HG03432 (cell line): ENCODE results near the gene GPR183.

Source experiments
- ATAC-seq: cut with Tn5 transposase; IDR thresholded peaks from one replicate; pipeline ENCODE4 v1.9.1; 2021; ENCODE audit warnings: mild to moderate bottlenecking, moderate library complexity; ENCODE audit not compliant: unreplicated experiment

Gene GPR183, protein sequence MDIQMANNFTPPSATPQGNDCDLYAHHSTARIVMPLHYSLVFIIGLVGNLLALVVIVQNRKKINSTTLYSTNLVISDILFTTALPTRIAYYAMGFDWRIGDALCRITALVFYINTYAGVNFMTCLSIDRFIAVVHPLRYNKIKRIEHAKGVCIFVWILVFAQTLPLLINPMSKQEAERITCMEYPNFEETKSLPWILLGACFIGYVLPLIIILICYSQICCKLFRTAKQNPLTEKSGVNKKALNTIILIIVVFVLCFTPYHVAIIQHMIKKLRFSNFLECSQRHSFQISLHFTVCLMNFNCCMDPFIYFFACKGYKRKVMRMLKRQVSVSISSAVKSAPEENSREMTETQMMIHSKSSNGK

DNA sequence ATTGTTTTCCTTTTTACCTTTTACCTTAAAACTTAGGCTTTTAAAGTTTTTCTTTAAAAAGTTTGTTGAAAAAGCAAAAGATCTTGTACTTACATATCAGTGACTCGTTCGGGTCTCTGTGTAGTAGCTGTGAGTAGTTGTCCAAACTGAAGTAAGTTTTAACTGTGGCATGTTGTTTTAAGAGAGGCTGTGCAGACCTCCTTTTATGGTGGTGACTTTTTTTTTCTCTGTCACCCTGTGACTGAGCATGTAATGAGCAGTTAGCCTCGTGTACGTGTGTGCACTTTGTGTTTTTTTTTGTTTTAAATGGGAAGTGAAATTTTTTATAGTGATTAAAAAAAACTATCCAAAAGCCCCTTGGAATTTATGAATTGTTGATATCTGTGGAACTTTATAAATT is at the start of gene GPR183:
Gene GPR183 (minus strand): TSS at position 153 of the 400 bp plus-strand sequence. CDS start 11,254 bp downstream, outside the sequence.
- ATAC-seq: peak; percentile 68

DNA sequence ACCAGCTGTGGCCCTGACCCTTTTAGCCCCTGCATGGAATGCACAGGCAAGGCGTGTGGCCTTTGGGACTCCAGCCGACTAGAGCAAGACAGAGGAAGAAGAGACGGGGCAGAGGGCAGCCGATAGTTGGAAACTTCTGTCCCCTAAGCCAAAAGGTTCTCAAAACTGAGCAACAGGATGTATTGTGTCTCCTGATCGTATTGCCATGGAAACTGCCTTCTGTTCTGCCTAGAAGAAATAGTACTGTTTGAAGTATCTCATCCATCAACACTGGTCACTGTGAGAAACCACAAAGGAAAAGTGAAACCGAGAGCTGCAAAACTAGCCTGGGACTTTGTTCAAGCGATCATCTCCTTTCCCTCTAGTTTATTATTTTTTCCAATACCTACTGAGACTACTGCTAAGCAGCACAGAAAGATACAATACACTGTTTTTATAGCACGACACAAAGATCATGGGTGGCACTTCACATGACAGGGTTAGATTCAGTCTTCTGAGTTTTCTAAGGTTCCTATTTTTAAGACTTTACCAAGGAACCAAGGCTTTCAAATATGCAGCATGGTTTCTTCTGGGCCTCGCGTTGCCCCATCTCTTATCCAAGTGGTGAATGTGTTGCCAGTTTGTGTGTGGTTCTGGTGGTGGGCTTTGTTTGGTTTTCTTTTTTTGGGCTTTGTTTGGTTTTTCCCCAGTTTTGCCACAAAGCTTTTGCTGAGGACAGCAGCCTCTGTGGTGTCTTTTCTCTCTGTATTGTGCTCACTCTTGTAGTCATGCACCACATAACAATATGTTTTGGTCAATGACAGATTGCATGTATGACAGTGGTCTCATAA is 49.3 kb upstream of the GPR183 start:
- ATAC-seq: peak; percentile 67

DNA sequence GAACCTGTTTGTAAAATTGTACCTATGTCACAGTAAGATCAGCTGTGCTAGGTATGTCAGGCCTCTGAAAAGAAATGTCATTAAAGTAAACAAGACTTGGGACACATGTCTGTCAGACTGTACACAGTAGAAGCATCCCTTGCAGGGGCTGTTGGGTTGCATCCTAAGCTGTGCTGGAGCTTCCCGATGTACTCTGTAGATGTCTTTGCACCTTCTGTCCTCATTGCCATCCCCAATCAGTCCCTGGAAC is 48.7 kb upstream of the GPR183 start:
- no peak for ATAC-seq

DNA sequence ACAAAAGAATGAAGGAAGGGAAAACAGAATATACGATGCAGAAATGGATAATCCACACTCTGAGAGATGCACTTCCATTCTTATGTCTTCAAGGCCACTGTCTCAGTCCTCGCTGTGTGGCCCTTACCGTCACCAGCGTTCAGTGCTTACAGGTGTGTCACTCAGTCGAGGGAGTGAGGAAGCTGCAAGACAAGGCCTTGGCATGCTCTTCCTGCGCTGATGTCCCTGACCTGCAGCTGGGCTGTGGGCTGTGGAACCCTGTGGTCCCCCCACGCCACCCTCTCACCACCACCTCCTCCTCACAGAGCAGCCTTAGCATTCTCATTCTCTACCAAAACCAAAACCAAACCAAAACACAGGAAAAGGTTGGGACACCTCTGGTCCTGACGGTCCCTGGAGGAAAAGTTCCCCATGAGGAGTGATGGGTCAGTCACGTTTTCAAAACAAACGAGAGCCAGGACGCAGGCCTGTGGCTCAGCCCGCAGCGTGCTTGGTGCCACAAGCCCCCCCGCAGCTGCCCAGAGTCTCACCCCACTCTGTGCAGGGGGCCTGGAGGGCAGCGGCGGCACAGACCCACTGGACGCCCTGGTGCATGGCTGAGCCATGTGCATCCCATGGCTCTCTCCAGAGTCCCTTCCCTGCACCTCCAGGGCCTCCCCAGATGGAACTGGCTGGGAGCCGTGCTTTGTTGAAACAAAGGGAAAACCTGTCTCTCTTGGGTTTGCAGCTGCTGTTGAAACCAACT is 48.2 kb upstream of the GPR183 start:
- no peak for ATAC-seq

DNA sequence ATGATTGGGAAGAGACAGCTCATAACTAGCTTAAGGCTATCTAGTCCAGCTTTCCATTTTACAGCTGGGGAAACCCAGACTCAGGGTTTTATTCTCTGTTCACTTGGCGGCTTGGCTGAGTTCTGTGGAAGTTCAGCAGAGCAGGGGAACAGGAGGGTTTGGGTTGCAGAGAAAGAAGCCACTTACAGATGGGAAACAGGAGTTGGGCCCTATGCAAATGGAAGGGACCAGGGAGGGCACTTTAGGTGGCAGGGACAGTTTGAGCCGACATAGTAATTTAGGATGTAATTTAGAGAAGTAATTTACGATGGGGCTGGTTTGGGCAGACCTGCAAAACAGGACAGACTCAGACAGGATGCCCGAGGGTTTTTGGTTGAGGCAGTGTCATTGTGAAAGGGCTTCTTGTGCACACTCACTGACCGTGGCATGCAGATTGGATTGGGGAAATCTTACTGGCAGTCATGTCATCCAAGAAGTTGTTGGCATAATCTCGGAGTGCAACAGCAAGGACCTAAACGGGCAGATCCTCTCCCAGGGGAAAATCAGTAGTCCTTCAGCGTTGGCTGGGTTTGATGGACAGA is 47.3 kb upstream of the GPR183 start:
- peak; percentile 32 for ATAC-seq

DNA sequence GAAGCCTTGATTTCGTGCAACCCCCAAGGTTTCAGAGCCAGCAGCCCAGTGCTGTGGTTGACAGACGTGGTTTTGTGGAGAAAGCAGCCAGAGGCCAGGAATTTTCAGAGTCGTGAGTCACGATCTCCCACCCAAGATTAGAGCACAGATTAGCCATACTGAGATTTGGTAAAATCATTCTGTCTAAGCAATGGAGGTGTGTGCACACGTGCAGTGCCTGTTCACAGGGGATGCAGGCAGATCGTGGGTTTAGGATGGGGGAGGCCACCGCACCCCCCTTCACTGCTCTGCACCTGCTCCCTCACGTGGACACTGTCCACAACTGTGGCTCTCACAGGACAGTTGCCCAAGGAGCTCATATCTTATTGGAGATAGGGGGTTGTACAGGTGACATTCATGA is 46.6 kb upstream of the GPR183 start:
- no peak for ATAC-seq

DNA sequence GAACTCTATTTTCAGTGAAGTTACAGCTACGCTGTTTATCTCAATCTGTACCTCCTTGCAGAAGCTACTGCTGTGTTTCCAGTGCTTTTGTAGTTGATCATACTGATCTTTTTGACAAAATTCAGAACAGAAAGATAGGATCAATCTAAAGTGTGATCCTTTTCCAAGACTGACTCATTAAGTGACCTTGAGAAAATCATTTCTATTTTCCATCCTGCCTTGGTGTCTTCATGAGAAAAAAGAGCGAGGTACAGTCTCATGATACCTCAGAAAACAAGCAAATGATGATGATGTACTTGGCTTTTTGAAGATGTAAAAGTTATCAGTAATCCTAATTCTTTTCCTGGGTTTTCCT is 46.0 kb upstream of the GPR183 start:
- ATAC-seq: no peak

DNA sequence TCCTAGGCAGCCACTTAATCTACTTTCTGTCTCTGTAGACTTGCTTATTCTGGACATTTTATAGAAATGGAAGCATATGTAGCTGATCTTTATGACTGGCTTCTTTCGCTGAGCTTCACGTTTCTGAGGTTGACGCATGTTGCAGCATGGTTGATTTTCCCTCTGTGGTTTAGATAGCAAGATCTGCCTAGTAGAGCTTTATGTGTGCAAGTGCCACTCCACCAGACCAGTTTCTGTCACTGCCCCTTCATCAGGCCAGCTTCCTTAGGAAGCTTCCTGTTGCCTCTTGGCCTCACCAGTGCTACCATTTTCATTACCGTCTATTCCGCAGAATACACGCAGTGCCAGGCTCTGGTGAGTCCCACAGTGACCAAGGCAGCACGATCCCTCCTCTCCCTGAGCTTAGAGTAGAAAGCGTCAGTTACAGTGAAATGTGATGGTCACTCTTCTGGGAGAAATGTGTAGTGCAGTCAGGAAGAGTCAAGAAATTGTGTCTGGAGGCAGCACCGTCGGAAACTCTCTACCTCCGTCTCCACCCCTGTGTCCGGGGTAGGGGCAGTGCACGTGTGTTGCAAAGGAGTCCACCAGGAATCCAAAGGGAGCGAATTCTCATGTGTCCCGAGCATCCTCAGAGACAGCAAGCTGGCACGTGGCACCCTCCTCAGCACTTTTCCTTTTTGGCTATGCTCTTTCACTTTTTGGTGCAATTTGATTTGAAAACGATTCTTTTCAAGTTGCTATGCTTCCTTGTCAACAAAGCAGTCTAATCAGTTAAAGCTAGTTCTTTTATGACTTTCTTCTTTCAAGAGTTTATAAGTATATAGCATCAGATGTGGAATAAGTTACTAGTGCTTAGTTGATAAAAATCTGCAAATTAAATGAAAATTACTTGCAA is 45.4 kb upstream of the GPR183 start:
- ATAC-seq: no peak

DNA sequence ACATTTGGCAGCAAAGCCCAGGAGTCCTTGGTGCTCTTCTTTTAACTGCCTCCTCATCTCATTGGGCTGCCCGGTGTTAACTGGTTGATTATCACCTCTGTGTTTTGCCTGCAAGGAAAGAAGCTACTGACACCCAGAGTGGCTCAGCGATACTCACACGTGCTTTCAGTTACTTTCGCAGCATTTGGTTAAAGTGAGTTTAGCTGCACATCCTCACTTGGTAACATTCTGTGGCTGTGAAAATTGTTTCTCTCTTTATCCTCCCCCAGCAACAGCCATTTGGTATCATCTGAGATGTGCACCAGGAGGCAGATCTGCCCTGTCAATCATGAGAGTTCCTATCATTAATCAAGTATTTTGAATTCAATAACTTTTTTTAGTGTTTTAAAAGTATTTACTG is 44.6 kb upstream of the GPR183 start:
- ATAC-seq: no peak

DNA sequence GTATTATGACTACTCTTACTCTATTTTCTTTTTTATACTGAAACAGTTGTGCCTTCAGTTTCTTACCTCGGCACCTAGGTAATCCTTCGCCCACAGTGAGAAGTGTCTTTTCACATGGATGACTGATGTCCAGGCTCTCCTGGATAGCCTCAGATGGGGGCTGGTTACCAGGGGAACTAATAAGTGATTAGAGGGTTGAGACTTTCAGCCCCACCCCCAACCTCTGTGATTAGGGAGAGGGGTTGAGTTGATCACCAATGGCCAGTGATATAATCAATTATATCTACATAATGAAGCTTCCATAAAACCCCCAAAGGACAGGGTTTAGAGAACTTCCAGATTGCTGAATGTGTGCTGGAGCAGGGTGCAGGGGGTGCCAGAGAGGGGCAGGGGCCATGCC is 43.0 kb upstream of the GPR183 start:
- no peak for ATAC-seq

DNA sequence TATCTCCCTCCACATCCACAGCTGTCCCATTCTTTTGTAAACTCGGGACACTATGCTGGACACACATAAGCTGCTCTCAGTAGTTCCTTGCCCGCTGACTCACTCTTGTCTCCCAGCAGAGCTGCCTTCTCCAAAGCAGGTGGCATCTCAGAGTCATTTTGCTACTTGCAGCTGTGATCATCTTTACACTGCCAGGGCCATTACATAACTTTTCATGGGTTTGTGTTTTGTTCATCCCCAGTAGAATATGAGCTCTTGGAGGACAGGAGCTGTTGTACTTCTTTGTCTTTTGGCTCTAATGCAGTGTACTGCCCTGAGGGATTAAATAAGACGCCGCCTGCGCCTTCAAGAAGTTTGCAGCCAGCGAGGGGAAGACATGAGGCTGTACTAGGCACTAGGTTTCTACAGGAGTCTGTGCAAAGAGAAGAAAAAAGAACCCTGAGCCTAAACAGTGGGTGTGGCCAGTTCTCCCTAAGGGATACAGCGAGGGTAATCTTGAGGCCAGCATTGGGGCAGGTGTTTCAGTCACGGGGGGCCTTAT is 40.8 kb upstream of the GPR183 start:
- peak; percentile 70 for ATAC-seq

DNA sequence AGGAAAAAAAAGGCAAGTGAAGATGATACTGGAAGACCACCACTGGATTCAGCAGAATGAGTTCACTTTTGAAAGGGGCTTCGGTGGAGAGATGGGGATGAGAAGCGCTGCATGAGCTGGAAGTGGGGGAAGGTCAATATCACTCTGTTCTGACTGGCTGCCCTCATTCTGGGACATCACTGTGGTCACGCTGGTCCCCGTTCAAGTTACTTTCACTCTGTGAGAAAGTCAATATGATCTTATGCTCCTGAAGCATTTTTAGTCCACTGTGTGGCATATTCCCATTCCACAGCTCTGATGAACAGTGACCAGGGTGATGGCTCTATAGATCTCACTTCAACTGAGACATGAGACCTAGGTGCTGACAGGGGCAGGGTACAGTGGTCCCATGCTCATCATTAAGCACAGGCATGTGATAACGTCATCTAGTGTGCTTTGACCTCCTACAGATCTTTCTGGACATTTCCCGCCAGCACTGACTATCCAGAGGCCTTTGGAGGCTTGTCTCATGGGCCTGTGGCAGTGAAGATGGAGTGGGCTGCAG is 40.2 kb upstream of the GPR183 start:
- ATAC-seq: peak; percentile 13

DNA sequence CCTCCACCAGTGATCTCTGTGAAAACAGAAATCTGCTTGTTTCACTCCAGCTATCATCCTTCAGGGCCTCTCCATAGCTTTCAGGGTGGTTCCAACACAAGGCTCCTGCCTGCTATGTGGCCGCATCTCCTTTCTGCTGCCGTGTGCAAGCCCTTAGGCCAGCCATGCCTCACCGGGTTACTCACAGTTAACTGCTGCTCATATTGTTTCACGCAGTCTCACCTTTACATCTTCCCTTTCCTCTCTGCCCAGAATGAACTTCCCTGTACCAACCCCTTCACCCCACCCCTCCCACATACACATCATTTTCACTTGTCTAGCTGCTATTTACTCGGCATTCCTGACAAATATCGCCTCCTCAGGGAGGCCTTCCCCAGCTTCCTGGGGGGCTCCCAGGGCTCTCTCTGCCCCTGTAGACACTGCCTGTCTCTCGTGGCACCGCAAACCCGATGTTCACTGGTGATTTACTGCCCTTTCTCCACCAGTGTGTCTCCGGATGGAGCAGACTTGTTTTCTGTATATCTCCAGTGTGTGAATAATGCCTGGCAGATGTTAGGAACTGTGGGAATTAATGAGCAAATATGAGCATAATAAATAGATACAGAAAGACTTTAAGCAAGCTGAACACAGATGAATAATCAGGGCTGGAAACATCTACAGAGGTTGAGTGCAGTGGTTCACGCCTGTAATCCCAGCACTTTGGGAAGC is 39.3 kb upstream of the GPR183 start:
- ATAC-seq: no peak

DNA sequence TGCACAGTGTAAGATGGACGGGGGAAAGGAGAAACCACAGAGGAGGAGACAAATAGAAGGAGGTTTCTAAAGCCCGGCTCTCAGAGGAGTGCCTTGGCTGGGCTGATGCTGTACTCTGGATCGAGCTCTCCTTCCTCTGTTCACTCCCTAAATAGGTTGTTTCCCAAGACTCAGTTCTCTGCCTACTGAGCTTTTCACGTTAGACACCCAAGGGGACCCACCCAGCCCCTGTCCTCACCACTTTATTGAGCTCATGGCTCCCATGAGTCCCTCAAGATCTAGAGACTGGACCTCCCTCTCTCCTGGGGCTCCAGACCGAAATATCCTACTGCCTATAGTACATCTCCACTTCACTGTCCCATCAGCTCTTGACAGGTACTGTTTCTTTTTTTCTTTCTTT is 38.1 kb upstream of the GPR183 start:
- ATAC-seq: no peak

DNA sequence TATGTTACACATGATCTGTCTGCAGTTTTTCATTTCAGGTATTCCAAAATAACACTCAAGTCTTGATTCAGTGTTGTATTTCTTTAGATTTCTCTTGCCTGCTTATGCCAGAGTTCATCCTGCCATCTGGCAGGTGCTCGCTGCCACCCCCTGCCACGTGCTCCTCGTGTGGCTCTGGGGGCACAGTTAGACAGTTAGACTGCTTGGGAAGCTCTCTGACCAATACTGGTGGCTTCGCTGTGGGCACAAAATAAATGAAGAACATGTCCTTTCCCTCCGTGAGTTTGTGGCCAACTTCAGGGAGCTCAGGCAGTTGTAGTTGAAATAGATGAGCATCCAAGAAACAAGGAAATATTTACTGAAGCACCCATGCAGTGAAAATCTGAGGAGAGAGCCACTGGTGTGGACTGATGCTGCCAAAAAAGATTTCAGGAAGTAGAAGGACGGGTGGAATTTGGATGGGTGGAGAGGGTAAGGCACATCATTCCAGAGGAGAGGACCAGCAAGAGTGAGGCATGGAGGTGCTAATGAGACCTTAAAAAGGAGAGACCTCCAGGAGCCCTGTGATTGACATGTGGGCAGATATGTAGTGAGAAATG is 37.5 kb upstream of the GPR183 start:
- ATAC-seq: no peak

DNA sequence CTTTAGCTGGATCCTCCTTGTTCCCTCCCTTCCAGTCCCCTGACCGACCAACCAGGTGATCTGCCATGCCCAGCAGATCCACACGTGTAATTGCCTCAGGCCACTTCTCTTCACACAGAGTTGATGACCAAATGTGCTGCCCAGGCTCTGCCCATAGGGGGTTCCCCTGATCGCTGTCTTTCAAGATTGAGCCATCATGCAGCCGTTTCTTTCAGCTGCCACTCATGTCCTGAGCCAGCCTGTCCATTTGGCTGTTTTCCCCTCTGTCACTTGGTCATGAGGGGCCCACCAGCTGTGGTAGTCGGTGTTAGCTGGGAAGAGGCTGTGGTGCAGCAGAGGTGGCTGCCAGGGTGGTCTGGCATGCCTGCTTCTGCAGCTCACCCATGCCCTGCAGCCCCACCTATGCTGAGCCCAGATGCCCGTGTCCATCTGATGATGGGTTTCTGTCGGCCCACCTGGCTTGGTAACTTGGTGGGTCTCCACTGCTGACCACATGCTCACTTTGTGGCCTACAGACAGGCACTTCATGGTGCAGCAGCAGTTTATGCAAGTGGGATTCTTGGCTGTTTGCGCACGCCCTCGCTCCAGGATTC is 35.6 kb upstream of the GPR183 start:
- ATAC-seq: no peak

DNA sequence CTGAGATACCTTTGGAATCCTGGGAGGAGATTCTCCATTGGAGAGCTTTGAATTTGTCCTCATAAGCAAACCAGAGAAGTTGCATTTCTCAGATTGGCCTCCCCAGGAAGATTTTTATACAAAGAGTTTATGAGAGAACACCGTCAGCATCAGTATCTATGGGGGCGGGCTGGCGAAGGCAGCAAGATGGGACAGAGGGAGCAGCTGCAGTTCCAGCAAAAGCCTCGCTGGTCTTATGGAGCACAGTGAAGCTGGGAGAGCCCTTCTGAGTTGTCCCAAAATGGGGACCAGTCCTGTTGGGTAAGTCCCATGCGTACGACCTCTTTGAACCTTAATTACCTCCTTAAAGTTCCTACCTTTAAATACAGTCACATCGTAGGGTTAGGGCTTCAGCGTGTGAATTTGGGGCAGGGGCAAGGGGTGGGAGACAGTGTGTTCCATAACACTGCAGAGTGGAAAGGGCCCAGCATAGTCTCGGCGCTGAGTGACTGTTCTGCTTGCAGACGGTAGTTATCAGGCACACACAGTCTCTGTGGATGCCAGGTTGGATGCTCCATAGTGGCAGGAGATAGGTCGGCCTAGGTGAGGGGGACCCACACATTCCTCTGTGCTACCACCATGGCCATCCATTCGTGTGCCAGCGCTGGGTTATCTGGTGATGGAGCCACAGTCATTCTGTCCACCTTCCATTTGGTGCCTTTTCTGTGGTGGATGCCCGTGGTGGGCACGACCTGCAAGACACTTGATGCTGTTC is 34.9 kb upstream of the GPR183 start:
- ATAC-seq: no peak

DNA sequence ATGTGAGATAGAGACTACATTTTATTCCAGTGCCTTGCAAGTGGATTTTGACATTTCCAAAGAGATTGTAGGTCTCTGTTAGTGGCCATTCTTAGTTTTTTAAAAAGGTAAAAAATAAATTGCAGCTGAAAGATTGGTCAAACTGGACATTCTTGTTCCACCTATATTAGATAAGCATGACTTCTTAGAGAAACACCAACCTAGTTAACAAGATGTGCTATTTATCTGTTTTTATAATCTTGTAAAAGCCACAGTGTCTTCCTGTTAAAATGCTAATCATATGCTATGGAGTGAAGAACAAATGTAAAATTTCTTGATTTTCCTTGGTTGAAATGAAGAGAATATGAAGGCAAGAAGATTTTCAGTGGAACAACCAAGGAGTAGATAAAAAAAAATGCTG is 33.4 kb upstream of the GPR183 start:
- ATAC-seq: no peak
